Mesenchymal stem cell (in vitro differentiated cells and primary cell): ENCODE data around the gene OR52W1.
"Not testable (repeated sequence)": the region's sequence is repeated elsewhere in the genome, so short reads cannot be mapped to it uniquely, and the experiment has no call there.

Experiments
- DNase-seq: peaks from one replicate; pipeline ENCODE4 v3.0.0-alpha.2; 2013
- H2AFZ ChIP-seq: one replicate; pipeline ENCODE4 v1.6.1; 2013; ENCODE audit warnings: low read depth, mild to moderate bottlenecking, control low read depth, inconsistent platforms, low read length, moderate library complexity
- H2AK5ac ChIP-seq: 2 replicates; pipeline ENCODE4 v1.6.1; 2013; ENCODE audit warnings: low read length, moderate library complexity, mild to moderate bottlenecking, inconsistent platforms; ENCODE audit not compliant: severe bottlenecking
- H2BK120ac ChIP-seq: one replicate; pipeline ENCODE4 v1.6.1; 2013; ENCODE audit warnings: low read depth, mild to moderate bottlenecking, inconsistent platforms, low read length, moderate library complexity
- H2BK12ac ChIP-seq, 2 experiments: one replicate each; pipeline ENCODE4 v1.6.1; 2013; ENCODE audit warnings: inconsistent platforms in 2 of 2, low read length in 2 of 2, mild to moderate bottlenecking in 2 of 2, moderate library complexity in 2 of 2, control low read depth in 1 of 2
- H2BK15ac ChIP-seq: one replicate; pipeline ENCODE4 v1.6.1; 2013; ENCODE audit warnings: mild to moderate bottlenecking, low read depth, inconsistent platforms; ENCODE audit not compliant: poor library complexity, severe bottlenecking
- H2BK5ac ChIP-seq: 2 replicates; pipeline ENCODE4 v1.6.1; 2013; ENCODE audit warnings: low read depth, mild to moderate bottlenecking, low read length, control low read depth, inconsistent platforms; ENCODE audit not compliant: poor library complexity, severe bottlenecking
- H3K14ac ChIP-seq, 2 experiments: one replicate each; pipeline ENCODE4 v1.6.1; 2013; ENCODE audit warnings: inconsistent platforms in 2 of 2, low read length in 2 of 2, control low read depth in 1 of 2, mild to moderate bottlenecking in 1 of 2, moderate library complexity in 1 of 2
- H3K18ac ChIP-seq, 2 experiments: one replicate each; pipeline ENCODE4 v1.6.1; 2013; ENCODE audit warnings: inconsistent platforms in 2 of 2, low read length in 2 of 2, control low read depth in 1 of 2, low read depth in 1 of 2, mild to moderate bottlenecking in 1 of 2
- H3K23ac ChIP-seq, 2 experiments: one replicate each; pipeline ENCODE4 v1.6.1; 2013; ENCODE audit warnings: inconsistent platforms in 2 of 2, low read length in 2 of 2, mild to moderate bottlenecking in 2 of 2, moderate library complexity in 2 of 2, control low read depth in 1 of 2
- H3K27ac ChIP-seq: 2 replicates; pipeline ENCODE4 v1.5.1; 2013; ENCODE audit warnings: mild to moderate bottlenecking, moderate library complexity, low read length, control low read depth, inconsistent platforms; ENCODE audit not compliant: poor library complexity, severe bottlenecking
- H3K27me3 ChIP-seq, 2 experiments: 2 replicates each; pipeline versions ENCODE4 v1.6.1 to v1.7.0; 2013; ENCODE audit warnings: low read length in 2 of 2, mild to moderate bottlenecking in 2 of 2, moderate library complexity in 2 of 2, control low read depth in 1 of 2, inconsistent platforms in 1 of 2; ENCODE audit not compliant: control insufficient read depth in 1 of 2, insufficient read depth in 1 of 2
- H3K36me3 ChIP-seq, 2 experiments: 2 replicates each; pipeline versions ENCODE4 v1.6.1 to v1.7.0; 2013; ENCODE audit warnings: low read length in 2 of 2, control low read depth in 1 of 2, inconsistent platforms in 1 of 2, low read depth in 1 of 2, mild to moderate bottlenecking in 1 of 2; ENCODE audit not compliant: insufficient read depth in 2 of 2, control insufficient read depth in 1 of 2
- H3K4ac ChIP-seq, 2 experiments: one replicate each; pipeline ENCODE4 v1.6.1; 2013; ENCODE audit warnings: inconsistent platforms in 2 of 2, low read length in 2 of 2, mild to moderate bottlenecking in 2 of 2, moderate library complexity in 2 of 2, control low read depth in 1 of 2, low read depth in 1 of 2
- H3K4me1 ChIP-seq: 2 replicates; pipeline ENCODE4 v1.6.1; 2013; ENCODE audit warnings: low read depth, low read length, control low read depth; ENCODE audit not compliant: control insufficient read depth, insufficient read depth
- H3K4me2 ChIP-seq: 2 replicates; pipeline ENCODE4 v1.6.1; 2013; ENCODE audit warnings: low read length, mild to moderate bottlenecking, inconsistent platforms; ENCODE audit not compliant: poor library complexity, severe bottlenecking
- H3K4me3 ChIP-seq, 2 experiments: 2 replicates each; pipeline versions ENCODE4 v1.5.1 to v1.7.0; 2013; ENCODE audit warnings: low read length in 2 of 2, mild to moderate bottlenecking in 2 of 2, control low read depth in 1 of 2, low read depth in 1 of 2; ENCODE audit not compliant: insufficient read depth in 1 of 2
- H3K79me1 ChIP-seq: replicated peaks from 2 replicates; pipeline ENCODE4 v1.6.1; 2013; ENCODE audit warnings: mild to moderate bottlenecking, control low read depth, low read length, inconsistent platforms; ENCODE audit not compliant: poor library complexity, severe bottlenecking
- H3K9ac ChIP-seq: 2 replicates; pipeline ENCODE4 v1.7.0; 2013; ENCODE audit warnings: mild to moderate bottlenecking, low read length, moderate library complexity
- H3K9me3 ChIP-seq: 2 replicates; pipeline ENCODE4 v1.7.0; 2013; ENCODE audit warnings: mild to moderate bottlenecking, low read length; ENCODE audit not compliant: control insufficient read depth
- H4K8ac ChIP-seq: one replicate; pipeline ENCODE4 v1.6.1; 2013; ENCODE audit warnings: inconsistent platforms, mild to moderate bottlenecking, low read length, moderate library complexity
- H4K91ac ChIP-seq: one replicate; pipeline ENCODE4 v1.6.1; 2013; ENCODE audit warnings: mild to moderate bottlenecking, low read length, inconsistent platforms
- WGBS: methylation state at CpG from one replicate; pipeline ENCODE4 v1.1.7; 2013; ENCODE audit warnings: mixed read lengths; 5-methylcytosine and 5-hydroxymethylcytosine counted together

OR52W1 gene

DNA sequence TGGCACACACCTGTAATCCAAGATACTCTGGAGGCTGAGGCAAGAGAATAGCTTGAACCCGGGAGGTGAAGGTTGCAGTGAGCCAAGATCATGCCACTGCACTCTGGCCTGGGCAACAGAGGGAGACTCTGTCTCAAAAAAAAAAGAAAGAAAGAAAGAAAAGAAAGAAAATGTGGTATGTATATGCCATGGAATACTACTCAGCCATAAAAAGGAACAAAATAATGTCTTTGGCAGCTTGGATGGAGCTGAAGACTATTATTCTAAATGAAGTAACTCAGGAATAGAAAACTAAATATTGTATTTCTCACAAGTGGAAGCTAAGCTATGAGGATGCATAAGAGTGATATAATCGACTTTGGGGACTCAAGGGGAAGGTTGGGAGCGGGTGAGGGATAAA, 49.9 kb downstream of the OR52W1 start:
- H3K4me2 ChIP-seq, H2BK5ac ChIP-seq, H3K27ac ChIP-seq, H3K27me3 ChIP-seq, H3K4me3 ChIP-seq, DNase-seq, H3K4ac ChIP-seq, H3K4me1 ChIP-seq, H2BK15ac ChIP-seq, H3K14ac ChIP-seq, H4K91ac ChIP-seq, H2AK5ac ChIP-seq, H3K36me3 ChIP-seq, H3K9me3 ChIP-seq, H3K9ac ChIP-seq, H3K18ac ChIP-seq, H2AFZ ChIP-seq, H2BK120ac ChIP-seq, H3K79me1 ChIP-seq, H4K8ac ChIP-seq, H3K23ac ChIP-seq, H2BK12ac ChIP-seq: not testable (repeated sequence)
- 83% methylated on average over 3 of the region's 3 CpGs for WGBS
